ENCODE measurements around the gene TAF4. TPM values are rescaled to one million over a fixed set of nuclear protein-coding genes. Genes with fewer than 3 reads are reported as not detected.

Gene TAF4
- total and polyA plus RNA-seq, 2 of the 13 experiments (the other 11 are each of a cell fraction or from before 2014, with no cell fraction given): 5.9 to 12.0 TPM

DNA sequence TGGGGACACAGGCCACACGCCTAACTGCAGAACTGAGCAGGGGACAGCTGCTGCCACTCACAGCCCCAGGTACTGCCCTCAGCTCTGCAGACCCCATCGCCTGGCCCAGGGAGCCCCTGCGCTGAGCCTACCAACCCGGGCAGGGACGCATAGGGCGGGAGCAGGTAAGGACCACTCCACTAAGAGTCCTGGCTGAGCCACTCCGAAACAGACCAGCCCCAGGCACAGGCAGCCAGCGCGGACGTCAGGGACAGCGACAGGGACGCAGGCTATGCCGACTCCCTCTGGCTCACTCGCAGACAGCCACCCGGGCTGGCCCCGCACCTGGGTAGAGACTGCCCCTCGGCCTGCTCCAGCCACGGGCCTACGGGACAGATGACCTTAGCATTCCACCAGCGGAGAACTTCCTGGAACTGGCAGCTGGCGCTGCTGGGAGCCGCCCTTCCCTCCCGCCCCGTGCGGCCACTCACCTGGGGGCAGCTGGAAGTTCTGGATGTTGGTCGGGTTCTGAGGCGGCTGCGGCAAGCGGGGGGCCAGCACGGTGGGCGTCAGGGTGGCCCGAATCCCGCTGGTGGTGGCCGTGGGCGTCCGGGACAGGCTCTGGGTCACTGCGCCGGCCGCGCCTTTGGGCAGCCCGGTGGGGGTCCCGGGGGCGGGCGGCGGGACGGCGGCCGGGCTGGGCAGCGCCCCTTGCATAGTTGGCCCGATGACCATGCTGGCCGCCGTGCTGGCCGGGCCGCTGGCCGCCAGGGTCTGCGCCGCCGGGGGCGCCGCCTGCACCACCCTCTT lies 1.5 kb downstream of the TAF4 start (continued):
- TF ChIP-seq, protein P1, sequence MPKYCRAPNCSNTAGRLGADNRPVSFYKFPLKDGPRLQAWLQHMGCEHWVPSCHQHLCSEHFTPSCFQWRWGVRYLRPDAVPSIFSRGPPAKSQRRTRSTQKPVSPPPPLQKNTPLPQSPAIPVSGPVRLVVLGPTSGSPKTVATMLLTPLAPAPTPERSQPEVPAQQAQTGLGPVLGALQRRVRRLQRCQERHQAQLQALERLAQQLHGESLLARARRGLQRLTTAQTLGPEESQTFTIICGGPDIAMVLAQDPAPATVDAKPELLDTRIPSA (CRISPR knock-in tag; IDR thresholded peaks at IDR 0.05; ENCODE audit: borderline replicate concordance): no peak
- TF ChIP-seq ZNF543 (CRISPR knock-in tag; IDR thresholded peaks at IDR 0.05) (no peak), ZNF484 (CRISPR knock-in tag; IDR thresholded peaks at IDR 0.05; ENCODE audit: borderline replicate concordance, low read depth) (0 out of 2 replicates have a peak, but pooled peaks have one; percentile 32), SRSF1 (optimal IDR thresholded peaks at IDR 0.05; ENCODE audit: low read depth, low read length) (no peak), SIX1 (CRISPR knock-in tag; IDR thresholded peaks at IDR 0.05; ENCODE audit: borderline replicate concordance) (no peak), WIZ (CRISPR knock-in tag; IDR thresholded peaks at IDR 0.05) (no peak), ZSCAN31 (CRISPR knock-in tag; IDR thresholded peaks at IDR 0.05; ENCODE audit: low read depth) (peak; percentile 68; the same call in 1 of the 2 replicates), HNF4G (IDR thresholded peaks at IDR 0.05; ENCODE audit: borderline replicate concordance, low read depth, low read length) (no peak), HNF4G (CRISPR knock-in tag; IDR thresholded peaks at IDR 0.05; ENCODE audit: borderline replicate concordance, low read depth) (no peak), ZNF556 (CRISPR knock-in tag; IDR thresholded peaks at IDR 0.05; ENCODE audit: borderline replicate concordance) (peak; percentile 61; the same call in 1 of the 2 replicates), PAWR (CRISPR knock-in tag; IDR thresholded peaks at IDR 0.05; ENCODE audit: borderline replicate concordance) (no peak), CCAR2 (optimal IDR thresholded peaks at IDR 0.05; ENCODE audit: low read depth, low read length) (no peak), ZBTB21 (CRISPR knock-in tag; IDR thresholded peaks at IDR 0.05) (no peak), IKZF1 (IDR thresholded peaks at IDR 0.05) (no peak), GZF1 (CRISPR knock-in tag; IDR thresholded peaks at IDR 0.05) (0 out of 2 replicates have a peak, but pooled peaks have one; percentile 69), ZNF431 (CRISPR knock-in tag; IDR thresholded peaks at IDR 0.05; ENCODE audit: borderline replicate concordance, low read depth) (no peak), TMF1 (CRISPR knock-in tag; IDR thresholded peaks at IDR 0.05; ENCODE audit: low read depth) (no peak; the same call in 1 of the 2 replicates), ZNF83 (CRISPR knock-in tag; IDR thresholded peaks at IDR 0.05; ENCODE audit: borderline replicate concordance) (no peak; the same call in 1 of the 2 replicates), TAF15 (IDR thresholded peaks at IDR 0.05; ENCODE audit: low read depth, low read length, poor library complexity, severe bottlenecking) (no peak), ZNF326 (CRISPR knock-in tag; IDR thresholded peaks at IDR 0.05; ENCODE audit: borderline replicate concordance) (no peak; the same call in 1 of the 2 replicates), ETV6 (CRISPR knock-in tag; conservative IDR thresholded peaks at IDR 0.05) (peak; percentile 69; the same call in 1 of the 2 replicates), ZNF891 (CRISPR knock-in tag; IDR thresholded peaks at IDR 0.05) (peak; percentile 56; the same call in 1 of the 2 replicates), ZNF678 (CRISPR knock-in tag; IDR thresholded peaks at IDR 0.05) (0 out of 2 replicates have a peak, but pooled peaks have one; percentile 30), GLI4 (CRISPR knock-in tag; IDR thresholded peaks at IDR 0.05; ENCODE audit: borderline replicate concordance) (0 out of 2 replicates have a peak, but pooled peaks have one; percentile 81), ZNF552 (CRISPR knock-in tag; IDR thresholded peaks at IDR 0.05; ENCODE audit: borderline replicate concordance) (no peak)
- TF ChIP-seq, protein P2, sequence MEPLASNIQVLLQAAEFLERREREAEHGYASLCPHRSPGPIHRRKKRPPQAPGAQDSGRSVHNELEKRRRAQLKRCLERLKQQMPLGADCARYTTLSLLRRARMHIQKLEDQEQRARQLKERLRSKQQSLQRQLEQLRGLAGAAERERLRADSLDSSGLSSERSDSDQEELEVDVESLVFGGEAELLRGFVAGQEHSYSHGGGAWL (CRISPR knock-in tag; IDR thresholded peaks at IDR 0.05): peak; percentile 63; the same call in 1 of the 2 replicates
- TF ChIP-seq, protein P3, sequence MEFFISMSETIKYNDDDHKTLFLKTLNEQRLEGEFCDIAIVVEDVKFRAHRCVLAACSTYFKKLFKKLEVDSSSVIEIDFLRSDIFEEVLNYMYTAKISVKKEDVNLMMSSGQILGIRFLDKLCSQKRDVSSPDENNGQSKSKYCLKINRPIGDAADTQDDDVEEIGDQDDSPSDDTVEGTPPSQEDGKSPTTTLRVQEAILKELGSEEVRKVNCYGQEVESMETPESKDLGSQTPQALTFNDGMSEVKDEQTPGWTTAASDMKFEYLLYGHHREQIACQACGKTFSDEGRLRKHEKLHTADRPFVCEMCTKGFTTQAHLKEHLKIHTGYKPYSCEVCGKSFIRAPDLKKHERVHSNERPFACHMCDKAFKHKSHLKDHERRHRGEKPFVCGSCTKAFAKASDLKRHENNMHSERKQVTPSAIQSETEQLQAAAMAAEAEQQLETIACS (CRISPR knock-in tag; IDR thresholded peaks at IDR 0.05): peak; percentile 47; the same call in 1 of the 2 replicates

Measured in HepG2 (cell line).